GM12872 (cell line): ENCODE results near the gene KCNC1.

Experiments
- TF ChIP-seq, protein P1 (sequence below): IDR thresholded peaks from 3 replicates; pipeline ENCODE4 v1.5.1; 2011; ENCODE audit warnings: low read depth, mild to moderate bottlenecking, low read length, moderate library complexity; ENCODE audit not compliant: insufficient read depth

KCNC1 gene

DNA sequence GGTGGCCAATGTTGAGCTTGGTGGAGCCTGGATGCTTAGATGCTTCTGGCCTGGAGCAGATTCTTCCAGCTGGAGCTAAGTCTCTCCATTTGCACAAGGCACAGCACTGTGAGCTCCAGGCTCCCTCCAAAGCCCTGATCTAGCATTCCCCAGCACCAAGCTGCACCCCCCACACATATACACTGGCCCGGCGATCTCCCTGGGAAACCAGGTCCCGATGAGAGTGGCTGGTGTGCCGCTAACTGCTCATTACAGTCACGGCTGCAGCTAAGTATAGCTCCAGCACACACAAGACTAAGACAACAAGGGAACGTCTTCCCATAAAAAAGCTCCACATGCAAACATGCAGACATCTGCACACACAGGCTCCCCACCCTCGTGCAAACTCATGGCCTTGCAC, 17.6 kb downstream of the KCNC1 start:
- TF ChIP-seq, protein P1, sequence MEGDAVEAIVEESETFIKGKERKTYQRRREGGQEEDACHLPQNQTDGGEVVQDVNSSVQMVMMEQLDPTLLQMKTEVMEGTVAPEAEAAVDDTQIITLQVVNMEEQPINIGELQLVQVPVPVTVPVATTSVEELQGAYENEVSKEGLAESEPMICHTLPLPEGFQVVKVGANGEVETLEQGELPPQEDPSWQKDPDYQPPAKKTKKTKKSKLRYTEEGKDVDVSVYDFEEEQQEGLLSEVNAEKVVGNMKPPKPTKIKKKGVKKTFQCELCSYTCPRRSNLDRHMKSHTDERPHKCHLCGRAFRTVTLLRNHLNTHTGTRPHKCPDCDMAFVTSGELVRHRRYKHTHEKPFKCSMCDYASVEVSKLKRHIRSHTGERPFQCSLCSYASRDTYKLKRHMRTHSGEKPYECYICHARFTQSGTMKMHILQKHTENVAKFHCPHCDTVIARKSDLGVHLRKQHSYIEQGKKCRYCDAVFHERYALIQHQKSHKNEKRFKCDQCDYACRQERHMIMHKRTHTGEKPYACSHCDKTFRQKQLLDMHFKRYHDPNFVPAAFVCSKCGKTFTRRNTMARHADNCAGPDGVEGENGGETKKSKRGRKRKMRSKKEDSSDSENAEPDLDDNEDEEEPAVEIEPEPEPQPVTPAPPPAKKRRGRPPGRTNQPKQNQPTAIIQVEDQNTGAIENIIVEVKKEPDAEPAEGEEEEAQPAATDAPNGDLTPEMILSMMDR: no peak

DNA sequence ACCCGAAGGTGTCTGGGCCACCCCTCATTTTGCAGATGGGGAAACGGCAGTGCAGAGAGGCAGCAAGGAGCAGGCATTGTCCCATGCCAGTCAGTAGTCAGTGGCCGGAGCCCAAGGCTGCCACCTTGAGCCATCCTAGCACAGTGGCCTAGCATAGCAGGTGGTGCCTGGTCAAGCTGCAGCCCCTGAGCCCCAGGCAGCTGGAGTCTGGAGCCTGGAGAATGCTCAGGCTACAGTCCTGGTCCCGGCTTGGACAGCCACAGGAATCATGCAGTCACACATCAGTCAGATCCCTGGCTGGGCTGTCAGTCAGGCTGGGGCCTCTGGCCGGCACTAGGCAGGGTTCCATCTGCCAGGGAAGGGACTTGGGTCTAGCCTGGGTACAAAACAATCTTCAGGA, 18.6 kb downstream of the KCNC1 start:
- TF ChIP-seq, protein P1: no peak

DNA sequence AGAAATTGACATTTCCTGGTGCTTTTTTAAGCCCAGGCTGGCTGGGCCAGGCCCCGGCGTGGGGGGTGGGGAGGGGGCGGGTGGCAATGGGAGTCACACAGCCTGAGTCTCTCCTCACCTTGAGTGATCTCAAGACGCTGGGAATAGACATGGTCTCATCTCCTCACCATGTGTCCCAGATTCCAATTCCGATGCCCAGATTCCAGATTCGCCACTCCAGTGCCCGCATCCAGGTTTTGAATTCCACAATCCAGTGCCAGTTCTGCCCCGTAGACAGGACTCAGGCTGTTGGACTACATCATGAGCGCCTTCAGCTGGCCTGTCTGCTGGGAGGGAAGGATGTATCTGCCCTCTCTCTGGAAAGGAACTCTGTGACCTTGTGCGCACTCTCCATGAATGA, 19.1 kb downstream of the KCNC1 start:
- TF ChIP-seq, protein P1: no peak

DNA sequence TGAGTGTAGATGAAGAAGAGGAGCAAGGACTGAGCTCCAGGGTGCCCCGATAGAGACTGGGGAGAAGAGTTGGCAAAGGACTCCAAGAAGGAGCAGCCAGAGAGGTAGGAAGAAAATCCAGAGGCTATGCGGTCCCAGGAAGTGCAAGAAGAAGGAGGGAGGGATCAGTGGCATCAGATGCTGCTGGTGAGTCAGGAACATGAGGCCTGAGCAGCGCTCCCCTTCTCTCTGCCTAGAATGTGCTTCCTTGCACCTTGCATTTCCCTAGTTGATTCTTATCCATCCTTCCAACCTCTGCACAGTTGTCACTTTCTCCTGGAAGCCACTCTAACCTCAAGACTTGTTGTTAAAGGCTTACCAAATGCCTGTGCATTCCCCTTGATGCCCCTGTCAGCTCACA, 21.3 kb downstream of the KCNC1 start:
- TF ChIP-seq, protein P1: no peak

DNA sequence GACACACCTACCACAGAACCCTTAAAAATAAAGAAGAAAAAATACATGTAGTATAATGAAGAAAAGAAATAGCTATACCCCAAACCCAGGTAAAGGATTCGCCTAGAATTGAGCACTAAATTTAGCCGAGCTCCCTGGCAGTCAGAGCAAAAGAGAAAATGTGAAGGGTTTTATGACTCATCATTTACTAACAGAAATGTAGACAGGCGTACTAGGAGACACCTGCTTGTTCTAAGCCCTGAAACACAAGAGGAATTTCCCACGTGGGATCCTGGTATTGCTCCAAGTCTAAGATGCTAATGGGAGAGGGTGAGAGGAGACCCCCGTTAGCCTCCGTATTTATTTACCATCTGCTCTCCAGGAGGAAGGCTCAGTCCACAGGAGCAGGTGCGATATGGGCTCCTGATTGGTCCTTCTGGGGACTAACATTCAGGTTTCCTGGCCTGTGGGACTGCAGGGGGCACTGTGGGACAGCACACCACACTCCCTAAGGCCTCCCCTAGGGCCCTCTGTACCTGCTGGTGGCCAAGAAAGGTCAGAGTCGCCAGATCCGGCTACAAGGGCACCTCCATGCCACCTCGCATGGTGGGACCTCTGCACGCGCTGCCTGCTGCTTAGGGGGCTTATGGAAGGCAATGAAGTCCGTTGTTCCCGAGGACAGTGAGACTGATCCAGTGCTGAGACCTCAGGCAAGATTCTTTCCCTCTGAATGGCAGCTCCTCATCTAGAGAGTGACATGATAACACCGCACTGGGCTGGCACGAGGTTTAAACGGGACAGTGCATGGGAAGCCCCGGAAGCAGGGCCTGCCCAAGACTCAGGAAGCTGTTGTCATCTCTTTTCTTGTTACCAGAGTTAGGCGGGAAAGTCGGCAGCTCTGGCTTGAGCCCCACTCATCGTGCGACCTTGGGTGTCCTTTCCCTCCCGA, 25.8 kb downstream of the KCNC1 start:
- TF ChIP-seq, protein P1: peak; percentile 80

DNA sequence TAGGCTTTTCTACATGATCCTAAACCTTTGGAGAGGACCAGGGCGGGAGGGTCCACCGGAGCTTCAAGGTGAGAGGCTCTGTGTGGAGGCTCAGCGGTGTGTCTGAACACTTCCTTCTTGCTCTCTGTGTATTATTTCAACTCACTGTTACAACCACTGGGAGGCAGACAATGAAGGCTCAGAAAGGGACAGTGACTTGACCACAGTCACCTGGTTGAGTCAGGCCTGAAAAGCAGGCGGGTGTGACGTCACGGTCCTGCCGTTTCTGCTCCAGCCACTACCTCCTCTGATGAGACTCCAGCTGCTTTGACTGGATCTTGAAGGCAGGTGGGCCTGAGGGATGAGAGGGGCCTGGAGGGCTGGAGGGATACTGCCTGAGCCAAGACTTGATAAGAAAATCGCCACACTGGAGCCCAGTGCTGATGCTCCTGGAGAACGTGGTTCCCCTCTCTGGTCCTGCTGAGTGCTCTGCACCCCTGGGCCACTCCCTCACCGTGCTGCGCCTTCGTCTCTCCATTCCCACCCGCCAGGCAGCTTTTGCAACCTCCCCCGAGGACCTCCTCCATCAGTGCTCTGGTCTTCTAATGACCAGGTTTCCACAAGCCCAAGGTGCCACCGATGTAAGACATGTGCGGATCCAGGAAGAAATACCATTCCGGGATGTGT, 27.9 kb downstream of the KCNC1 start:
- TF ChIP-seq, protein P1: 0 out of 3 replicates have a peak, but pooled peaks have one; percentile 26

DNA sequence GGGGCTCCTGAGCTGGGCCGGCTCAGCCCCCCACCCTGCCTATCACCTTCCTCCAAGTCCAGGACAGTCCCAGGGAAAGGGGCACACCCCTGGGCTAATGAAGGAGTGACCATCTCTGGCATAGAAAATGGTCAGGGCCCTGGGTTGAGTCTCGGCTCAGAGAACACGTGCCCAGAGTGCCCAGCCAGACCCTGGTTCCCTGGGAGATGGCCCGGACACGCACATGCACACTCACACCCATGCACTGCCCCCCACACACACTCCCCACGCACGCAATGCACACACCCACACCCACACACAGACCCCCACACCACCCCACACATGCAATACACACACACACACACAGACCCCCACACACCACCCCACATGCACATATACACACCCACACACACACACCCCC, 28.7 kb downstream of the KCNC1 start:
- TF ChIP-seq, protein P1: no peak
